Tongue (tissue), 2 donors: Measurements from ENCODE around the gene MED7. TPM values are rescaled to one million over a fixed set of nuclear protein-coding genes. Genes with fewer than 3 reads are reported as not detected.

Source experiments
- DNase-seq: peaks from one replicate; pipeline ENCODE4 v3.0.0-alpha.2; 2015
- total RNA-seq: library from RNA; depleted of rRNA; stranded (reverse); fragments of >200 nt; gene quantifications from one replicate; pipeline ENCODE4 v1.2.3, GENCODE V29; 2014

MED7 gene
- total RNA-seq, 1 donor from 2014 or later: 17.2 TPM

GRCh38 chr5:157106630-157107461 is 35.8 kb downstream of the MED7 start:
- no peak for DNase-seq

DNA sequence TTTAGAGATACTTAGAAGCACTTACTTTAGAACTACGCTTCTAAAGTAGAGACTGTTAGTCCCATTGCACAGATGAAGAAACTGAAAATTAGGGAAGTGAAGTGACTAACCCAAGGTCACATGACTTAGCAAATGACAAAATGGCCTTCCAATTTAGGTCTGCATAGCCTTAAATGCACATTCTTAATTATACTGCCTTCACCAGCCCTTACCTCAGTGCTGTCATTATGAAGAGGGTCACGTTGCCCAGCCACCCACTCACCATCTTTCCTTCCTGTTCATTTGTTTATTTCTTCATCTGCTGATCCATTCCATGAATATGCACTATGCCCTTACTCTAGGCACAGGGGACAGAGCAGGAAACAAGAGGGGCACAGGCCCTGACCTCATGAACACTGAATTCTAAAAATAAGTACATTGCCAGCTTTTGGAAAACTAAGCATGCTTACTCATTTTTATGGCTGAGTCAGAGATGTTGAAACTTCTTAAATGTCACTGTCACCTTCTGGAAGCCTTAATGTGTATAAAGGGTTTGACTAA is 42.5 kb downstream of the MED7 start:
- DNase-seq: no peak

DNA sequence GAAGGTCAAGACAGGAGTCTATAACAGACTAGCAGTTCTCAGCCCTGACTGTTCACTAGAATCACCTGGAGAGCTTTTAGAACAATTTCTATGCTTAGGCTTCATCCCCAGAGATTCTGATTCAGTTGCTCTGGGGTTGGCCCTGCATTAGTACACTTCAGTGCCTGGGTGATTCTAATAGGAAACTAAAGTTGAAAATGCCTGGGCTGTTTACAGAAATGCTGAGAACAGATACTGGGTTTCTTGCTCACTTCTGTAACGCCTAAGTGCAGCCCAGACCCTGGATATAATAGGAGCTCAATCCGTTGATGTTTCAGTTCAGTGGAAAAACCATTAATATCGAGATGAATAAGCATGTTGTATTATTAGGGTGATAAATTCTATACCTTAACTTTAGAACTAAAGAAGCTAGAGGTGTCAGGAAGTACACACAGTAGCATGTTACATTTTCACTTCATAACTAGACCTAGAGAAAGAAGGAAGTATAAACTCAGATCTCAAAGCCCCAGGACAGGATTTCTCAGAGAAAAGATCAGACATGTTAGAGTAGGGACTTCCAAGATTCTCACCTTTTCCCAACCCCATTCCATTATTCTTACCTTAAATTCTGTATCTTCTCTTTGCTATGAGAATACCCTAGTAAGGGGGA is 54.2 kb downstream of the MED7 start:
- no peak for DNase-seq

Other genes starting within 250 kb of the MED7 start
- gene TIMD4, start 179.6 kb downstream of the MED7 start, total RNA-seq: not detected
- not detected for gene HAVCR1, start 83.7 kb downstream of the MED7 start, total RNA-seq
- gene HAVCR2, start 33.8 kb downstream of the MED7 start, total RNA-seq: 2.8 TPM
- gene GARIN3, start 23.4 kb upstream of the MED7 start, total RNA-seq: not detected
- gene ITK, start 38.0 kb upstream of the MED7 start, total RNA-seq: 4.4 TPM
- 5.4 TPM for gene CYFIP2, start 123.3 kb upstream of the MED7 start, total RNA-seq